T-helper 1 cell treated with Interleukin-12 subunit alpha and Interleukin-12 subunit beta and Interleukin-4 antibody, amounts not matched to agents 30 μg/mL and 1 μg/mL, for 36 hours (primary cell): Measurements from ENCODE around the gene ARHGAP26.

Source experiments
- H3K27ac Mint-ChIP-seq: one replicate; pipeline ENCODE4 v1.8.0; 2021; ENCODE audit warnings: mild to moderate bottlenecking, mixed read lengths
- H3K27me3 Mint-ChIP-seq: one replicate; pipeline ENCODE4 v1.8.0; 2021; ENCODE audit warnings: low read depth, mixed read lengths
- H3K36me3 Mint-ChIP-seq: one replicate; pipeline ENCODE4 v1.8.0; 2021; ENCODE audit warnings: low read depth, mixed read lengths
- H3K4me1 Mint-ChIP-seq: one replicate; pipeline ENCODE4 v1.8.0; 2021; ENCODE audit warnings: low read depth, mixed read lengths
- H3K4me3 Mint-ChIP-seq: one replicate; pipeline ENCODE4 v1.8.0; 2021; ENCODE audit warnings: mild to moderate bottlenecking, moderate library complexity, mixed read lengths
- H3K9me3 Mint-ChIP-seq: one replicate; pipeline ENCODE4 v1.8.0; 2021; ENCODE audit warnings: mixed read lengths

Gene ARHGAP26

GRCh38 chr5:142863856-142864255 is 93.7 kb downstream of the ARHGAP26 start:
- H3K27ac Mint-ChIP-seq: peak overlapping the region; percentile 2
- H3K36me3 Mint-ChIP-seq: no peaks in the 10 kb centered on the region
- peaks cover 20% of the 10 kb centered on the region for H3K4me1 Mint-ChIP-seq
- H3K9me3 Mint-ChIP-seq: no peaks in the 10 kb centered on the region
- no peak overlapping the region for H3K4me3 Mint-ChIP-seq
- no peaks in the 10 kb centered on the region for H3K27me3 Mint-ChIP-seq

- Mint-ChIP-seq H3K27ac (no peak overlapping the region), H3K4me1 (peaks cover 20% of the 10 kb centered on the region), H3K27me3 (no peaks in the 10 kb centered on the region), H3K36me3 (no peaks in the 10 kb centered on the region), H3K9me3 (no peaks in the 10 kb centered on the region), H3K4me3 (no peak overlapping the region)
Measured at GRCh38 chr5:142864290-142865260, 94.4 kb downstream of the ARHGAP26 start.

DNA sequence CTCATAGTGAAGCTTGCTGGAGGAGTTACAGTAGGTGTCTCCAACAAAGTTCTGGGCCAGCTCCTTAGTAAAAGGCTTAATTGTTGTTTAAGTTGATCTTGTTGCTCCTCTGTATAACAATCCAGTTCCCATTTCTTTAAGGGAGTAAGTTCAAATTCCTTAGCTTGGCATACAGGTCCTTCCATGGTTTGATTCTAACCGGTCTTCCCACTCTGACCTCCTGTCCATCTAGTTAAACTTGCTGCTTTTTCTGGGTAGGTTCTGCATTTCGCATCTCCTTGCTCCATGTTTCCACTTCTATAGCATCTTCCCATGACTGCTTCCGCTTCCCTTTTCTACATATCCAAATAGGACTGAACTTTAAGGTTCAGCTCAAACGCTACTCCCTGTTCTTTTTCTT is 95.5 kb downstream of the ARHGAP26 start:
- H3K36me3 Mint-ChIP-seq: no peaks in the 10 kb centered on the region
- H3K4me1 Mint-ChIP-seq: peaks cover 20% of the 10 kb centered on the region
- H3K9me3 Mint-ChIP-seq: no peaks in the 10 kb centered on the region
- H3K27me3 Mint-ChIP-seq: no peaks in the 10 kb centered on the region
- H3K27ac Mint-ChIP-seq: no peak overlapping the region
- no peak overlapping the region for H3K4me3 Mint-ChIP-seq

DNA sequence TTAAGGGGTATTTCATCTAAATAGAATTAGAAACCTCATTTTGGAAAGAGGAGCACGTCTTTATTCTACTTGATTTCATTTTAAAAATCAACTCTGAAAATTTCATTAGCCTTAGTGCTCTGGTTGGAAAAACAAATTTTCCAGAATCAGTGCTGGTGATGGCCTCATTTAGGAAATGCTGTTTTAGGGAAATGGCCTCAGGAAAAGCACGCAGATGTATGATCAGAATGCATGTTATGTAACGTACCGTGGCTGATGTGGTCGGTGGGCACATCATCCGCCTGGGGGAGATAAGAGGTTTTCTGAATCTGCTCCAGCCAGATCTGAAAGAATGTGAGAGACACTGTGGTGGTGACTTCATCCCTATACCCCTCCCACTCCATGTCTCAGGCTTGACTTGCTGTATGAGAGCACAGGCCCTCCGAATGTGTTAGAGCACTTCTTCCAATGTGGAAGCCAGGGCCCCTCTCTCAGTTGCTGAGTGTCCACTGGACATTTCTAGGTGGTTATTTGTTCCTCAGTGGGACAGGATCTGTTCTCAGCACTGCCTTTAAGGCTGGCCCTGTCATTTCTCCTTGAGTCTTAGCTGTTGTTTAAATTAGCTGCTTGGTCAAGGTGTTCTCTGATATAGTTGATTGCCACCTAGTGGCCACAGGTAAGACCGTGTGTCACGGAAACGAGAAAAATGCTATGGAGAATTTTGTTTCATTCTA is 96.5 kb downstream of the ARHGAP26 start:
- Mint-ChIP-seq H3K27ac (no peak overlapping the region), H3K9me3 (no peaks in the 10 kb centered on the region), H3K4me1 (peaks cover 20% of the 10 kb centered on the region), H3K36me3 (no peaks in the 10 kb centered on the region), H3K4me3 (no peak overlapping the region), H3K27me3 (no peaks in the 10 kb centered on the region)

- Mint-ChIP-seq H3K36me3 (no peaks in the 10 kb centered on the region), H3K27ac (no peak overlapping the region), H3K4me1 (peaks cover 10% of the 10 kb centered on the region), H3K4me3 (no peak overlapping the region), H3K27me3 (no peaks in the 10 kb centered on the region), H3K9me3 (no peaks in the 10 kb centered on the region)
Measured at GRCh38 chr5:142869886-142870285, 99.7 kb downstream of the ARHGAP26 start.

- H3K27ac Mint-ChIP-seq: no peak overlapping the region
Measured at GRCh38 chr5:142870532-142871362, 100.6 kb downstream of the ARHGAP26 start.

GRCh38 chr5:142871363-142872193 is 101.4 kb downstream of the ARHGAP26 start:
- no peaks in the 10 kb centered on the region for H3K36me3 Mint-ChIP-seq
- H3K27me3 Mint-ChIP-seq: no peaks in the 10 kb centered on the region
- H3K9me3 Mint-ChIP-seq: no peaks in the 10 kb centered on the region
- peaks cover 7% of the 10 kb centered on the region for H3K4me1 Mint-ChIP-seq
- H3K27ac Mint-ChIP-seq: peak overlapping the region; percentile 4
- H3K4me3 Mint-ChIP-seq: no peak overlapping the region

More at GRCh38 chr5:142870532-142871362, 100.6 kb downstream of the ARHGAP26 start:
- Mint-ChIP-seq H3K9me3 (no peaks in the 10 kb centered on the region), H3K4me3 (no peak overlapping the region), H3K27me3 (no peaks in the 10 kb centered on the region), H3K36me3 (no peaks in the 10 kb centered on the region), H3K4me1 (peaks cover 7% of the 10 kb centered on the region)

- Mint-ChIP-seq H3K36me3 (no peaks in the 10 kb centered on the region), H3K27me3 (no peaks in the 10 kb centered on the region), H3K27ac (no peak overlapping the region), H3K4me3 (no peak overlapping the region), H3K4me1 (peaks cover 2% of the 10 kb centered on the region), H3K9me3 (no peaks in the 10 kb centered on the region)
Measured at GRCh38 chr5:142872217-142872616, 102.0 kb downstream of the ARHGAP26 start.

- Mint-ChIP-seq H3K4me3 (no peak overlapping the region), H3K27me3 (no peaks in the 10 kb centered on the region), H3K9me3 (no peaks in the 10 kb centered on the region), H3K4me1 (peaks cover 2% of the 10 kb centered on the region), H3K36me3 (no peaks in the 10 kb centered on the region), H3K27ac (no peak overlapping the region)
Measured at GRCh38 chr5:142872795-142873194, 102.6 kb downstream of the ARHGAP26 start.

DNA sequence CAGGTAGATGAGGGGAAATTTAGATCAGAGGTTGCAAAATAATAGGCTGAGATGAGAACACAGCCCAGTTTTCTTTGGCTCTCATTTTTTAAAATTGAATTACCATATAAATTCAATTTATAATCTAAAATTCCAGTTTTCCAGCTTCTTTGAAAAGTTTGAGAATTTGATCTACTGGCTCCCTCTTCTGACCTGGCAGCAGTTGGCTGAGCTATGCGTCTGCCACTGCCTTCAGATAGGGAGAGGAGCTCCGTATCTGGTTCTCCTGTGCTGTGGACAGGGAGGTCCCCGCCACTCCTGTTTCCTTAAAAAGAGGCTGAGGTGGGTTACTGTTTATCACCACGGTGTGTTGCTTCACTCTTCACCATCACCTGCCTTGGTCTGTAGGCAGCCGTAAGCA is 103.7 kb downstream of the ARHGAP26 start:
- H3K27me3 Mint-ChIP-seq: no peaks in the 10 kb centered on the region
- H3K36me3 Mint-ChIP-seq: no peaks in the 10 kb centered on the region
- no peak overlapping the region for H3K4me3 Mint-ChIP-seq
- H3K9me3 Mint-ChIP-seq: no peaks in the 10 kb centered on the region
- H3K27ac Mint-ChIP-seq: no peak overlapping the region
- H3K4me1 Mint-ChIP-seq: no peaks in the 10 kb centered on the region

- Mint-ChIP-seq H3K4me1 (no peaks in the 10 kb centered on the region), H3K36me3 (no peaks in the 10 kb centered on the region)
Measured at GRCh38 chr5:142874540-142874939, 104.4 kb downstream of the ARHGAP26 start.

GRCh38 chr5:142875936-142876335 is 105.8 kb downstream of the ARHGAP26 start:
- H3K27me3 Mint-ChIP-seq: no peaks in the 10 kb centered on the region
- H3K4me3 Mint-ChIP-seq: no peak overlapping the region
- H3K36me3 Mint-ChIP-seq: no peaks in the 10 kb centered on the region
- no peaks in the 10 kb centered on the region for H3K9me3 Mint-ChIP-seq
- no peak overlapping the region for H3K27ac Mint-ChIP-seq
- H3K4me1 Mint-ChIP-seq: no peaks in the 10 kb centered on the region

More at GRCh38 chr5:142874540-142874939, 104.4 kb downstream of the ARHGAP26 start:
- Mint-ChIP-seq H3K9me3 (no peaks in the 10 kb centered on the region), H3K27me3 (no peaks in the 10 kb centered on the region), H3K4me3 (no peak overlapping the region), H3K27ac (no peak overlapping the region)

- Mint-ChIP-seq H3K27me3 (no peaks in the 10 kb centered on the region), H3K36me3 (no peaks in the 10 kb centered on the region), H3K4me3 (no peak overlapping the region), H3K27ac (no peak overlapping the region), H3K9me3 (no peaks in the 10 kb centered on the region), H3K4me1 (no peaks in the 10 kb centered on the region)
Measured at GRCh38 chr5:142876817-142877216, 106.6 kb downstream of the ARHGAP26 start.
